B cell (primary cell): ENCODE measurements around the gene UNC5A. TPM values are rescaled to one million over a fixed set of nuclear protein-coding genes. Genes with fewer than 3 reads are reported as not detected.

ENCODE experiments used
- ATAC-seq: fragments of 200-7000 bp; cut with Tn5 transposase; one replicate; pipeline ENCODE4 v1.10.0; 2021; ENCODE audit warnings: low read depth, mild to moderate bottlenecking, moderate number of reproducible peaks, moderate library complexity
- CTCF ChIA-PET: fragments of 350-600 bp; sonication (Branson Sonifier 250); formaldehyde crosslinking; loops from one replicate; lab custom pipeline; 2021; ENCODE audit warnings: antibody characterized with exemption, inconsistent platforms; lab: Charles Lee
- POLR2A ChIA-PET: fragments of 350-600 bp; sonication (Branson Sonifier 250); formaldehyde crosslinking; loops from one replicate; lab custom pipeline; 2021; ENCODE audit warnings: antibody characterized with exemption; lab: Charles Lee
- DNase-seq: peaks from one replicate; pipeline ENCODE4 v3.0.0; 2013
- H2AFZ ChIP-seq: 2 replicates; pipeline ENCODE4 v1.6.1; 2012; ENCODE audit warnings: mild to moderate bottlenecking, low read depth, low read length; ENCODE audit not compliant: insufficient read depth, poor library complexity, severe bottlenecking
- H3K27ac ChIP-seq, 2 donors: 1 replicate in 1 of 2; 2 replicates in 1 of 2; pipeline ENCODE4 v1.5.1; 2012 to 2013; ENCODE audit warnings: low read length in 2 of 2, mild to moderate bottlenecking in 2 of 2, moderate library complexity in 1 of 2
- H3K27me3 ChIP-seq, 4 experiments: fragments of 200-600 bp in 1 of 4; sonication (generic) in 1 of 4; replicated peaks in 1 of 4; 1 replicate in 2 of 4; 2 replicates in 2 of 4; pipeline versions ENCODE4 v1.6.1 to v1.7.0; 2013 to 2016; ENCODE audit warnings: low read length in 3 of 4, mild to moderate bottlenecking in 2 of 4, mixed read lengths in 1 of 4, moderate library complexity in 1 of 4; ENCODE audit not compliant: insufficient read depth in 4 of 4, control insufficient read depth in 3 of 4; ENCODE audit errors: control extremely low read depth in 1 of 4
- H3K36me3 ChIP-seq, 2 experiments: replicated peaks in 1 of 2; 1 replicate in 1 of 2; 2 replicates in 1 of 2; pipeline versions ENCODE4 v1.6.1 to v1.7.1; 2013; ENCODE audit warnings: low read length in 1 of 2; ENCODE audit not compliant: insufficient read depth in 2 of 2, control insufficient read depth in 1 of 2; ENCODE audit errors: control extremely low read depth in 1 of 2, extremely low read depth in 1 of 2
- H3K4me1 ChIP-seq, 2 donors: fragments of 200-600 bp in 1 of 2; sonication (generic) in 1 of 2; 1 replicate in 1 of 2; 2 replicates in 1 of 2; pipeline versions ENCODE4 v1.5.1 to v1.6.1; 2013 to 2017; ENCODE audit warnings: low read length in 2 of 2; ENCODE audit not compliant: control insufficient read depth in 2 of 2, insufficient read depth in 2 of 2
- H3K4me2 ChIP-seq: replicated peaks from 2 replicates; pipeline ENCODE3; 2012; ENCODE audit warnings: mild to moderate bottlenecking, low read depth, low read length; ENCODE audit not compliant: poor library complexity, severe bottlenecking
- H3K4me3 ChIP-seq, 5 experiments: fragments of 200-600 bp in 1 of 5; sonication (generic) in 1 of 5; 1 replicate in 3 of 5; 2 replicates in 2 of 5; pipeline versions ENCODE4 v1.5.1 to v1.7.0; 2011 to 2016; ENCODE audit warnings: low read length in 4 of 5, mild to moderate bottlenecking in 4 of 5, low read depth in 2 of 5, control low read depth in 1 of 5, moderate library complexity in 1 of 5; ENCODE audit not compliant: insufficient read depth in 1 of 5; ENCODE audit errors: control extremely low read depth in 1 of 5, extremely low read depth in 1 of 5
- H3K79me2 ChIP-seq: fragments of 200-600 bp; sonication (generic); one replicate; pipeline ENCODE4 v1.6.0; 2016; ENCODE audit warnings: low read length; ENCODE audit not compliant: control insufficient read depth, insufficient read depth
- H3K9ac ChIP-seq: fragments of 200-600 bp; sonication (generic); 2 replicates; pipeline ENCODE4 v1.6.1; 2017; ENCODE audit warnings: mild to moderate bottlenecking, low read length, moderate library complexity
- H3K9me3 ChIP-seq, 3 donors: one replicate each; pipeline versions ENCODE4 v1.6.1 to v1.7.1; 2013; ENCODE audit warnings: low read length in 2 of 3; ENCODE audit not compliant: control insufficient read depth in 2 of 3, insufficient read depth in 1 of 3; ENCODE audit errors: control extremely low read depth in 1 of 3
- H4K20me1 ChIP-seq: 2 replicates; pipeline ENCODE4 v1.6.0; 2012; ENCODE audit warnings: mild to moderate bottlenecking, low read length; ENCODE audit not compliant: insufficient read depth, control insufficient read depth, poor library complexity, severe bottlenecking
- H3K27ac Mint-ChIP-seq: one replicate; pipeline ENCODE4 v1.8.0; 2021; ENCODE audit warnings: mixed read lengths
- H3K27me3 Mint-ChIP-seq: one replicate; pipeline ENCODE4 v1.8.0; 2021; ENCODE audit warnings: mixed read lengths
- H3K4me1 Mint-ChIP-seq: one replicate; pipeline ENCODE4 v1.8.0; 2021; ENCODE audit warnings: mixed read lengths
- H3K4me3 Mint-ChIP-seq: one replicate; pipeline ENCODE4 v1.8.0; 2021; ENCODE audit warnings: mixed read lengths
- H3K9me3 Mint-ChIP-seq: one replicate; pipeline ENCODE4 v1.8.0; 2022; ENCODE audit warnings: mixed read lengths; ENCODE audit not compliant: insufficient read depth
- EZH2 ChIP-seq: IDR thresholded peaks from 2 replicates; pipeline ENCODE4 v1.6.1; 2012; ENCODE audit warnings: borderline replicate concordance, low read depth, mild to moderate bottlenecking, moderate library complexity, low read length; ENCODE audit not compliant: insufficient read depth, poor library complexity, severe bottlenecking
- WGBS: methylation state at CpG from one replicate; pipeline ENCODE4 v1.1.5; 2013; ENCODE audit warnings: missing lambda C conversion rate; ENCODE audit not compliant: insufficient coverage; 5-methylcytosine and 5-hydroxymethylcytosine counted together
- intact Hi-C: fragments of 100-400 bp; cut with micrococcal nuclease; formaldehyde crosslinking; loops from one replicate; pipeline ENCODE4 v1.10.0; 2022
- polyA plus RNA-seq: library from polyadenylated mRNA; depleted of rRNA; stranded (reverse); fragments of >200 nt; gene quantifications from 2 replicates; pipeline ENCODE4 v1.2.3, GENCODE V29; 2012
- total RNA-seq, 2 donors: library from RNA; stranded (reverse); fragments of 120-200 nt in 1 of 2; gene quantifications; 1 replicate in 1 of 2; 2 replicates in 1 of 2; pipeline versions ENCODE4 v1.2.3 to v1.2.4, GENCODE V29; 2013 to 2022
- TF ChIP-seq, protein P1 (sequence below): fragments of 200-600 bp; IDR thresholded peaks from one replicate; pipeline ENCODE4 v1.8.0; 2022; ENCODE audit warnings: antibody characterized with exemption, mild to moderate bottlenecking

Gene UNC5A
- total and polyA plus RNA-seq, 2 donors (not counting 1 experiment from before 2014, with no cell fraction given), result not detected

DNA sequence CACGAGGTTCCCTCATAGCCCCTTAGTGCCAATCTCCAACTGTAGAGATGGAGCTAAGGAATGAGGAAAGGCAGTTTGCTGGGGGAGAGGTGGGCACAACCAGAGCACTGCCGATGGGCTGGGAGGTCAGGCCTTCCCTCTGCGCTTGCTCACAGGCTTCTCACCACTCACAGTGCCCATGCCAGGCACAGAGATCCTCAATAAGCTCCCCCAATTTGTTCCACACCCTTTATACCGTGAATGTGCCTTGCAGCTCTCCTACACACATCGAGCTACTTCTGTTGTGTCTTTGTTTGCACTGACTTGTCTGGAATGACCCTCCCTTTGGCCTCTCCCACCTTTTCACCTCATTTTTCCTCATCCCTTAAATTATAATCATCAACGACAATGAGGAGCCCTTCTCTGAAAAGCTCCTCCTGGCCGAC is 90.4 kb downstream of the UNC5A start:
- Histone ChIP-seq H3K4me2 (no peak overlapping the region), H3K4me1 (peaks cover 5 to 11% of the 10 kb centered on the region in 2 donors)
- ATAC-seq, result no peak

DNA sequence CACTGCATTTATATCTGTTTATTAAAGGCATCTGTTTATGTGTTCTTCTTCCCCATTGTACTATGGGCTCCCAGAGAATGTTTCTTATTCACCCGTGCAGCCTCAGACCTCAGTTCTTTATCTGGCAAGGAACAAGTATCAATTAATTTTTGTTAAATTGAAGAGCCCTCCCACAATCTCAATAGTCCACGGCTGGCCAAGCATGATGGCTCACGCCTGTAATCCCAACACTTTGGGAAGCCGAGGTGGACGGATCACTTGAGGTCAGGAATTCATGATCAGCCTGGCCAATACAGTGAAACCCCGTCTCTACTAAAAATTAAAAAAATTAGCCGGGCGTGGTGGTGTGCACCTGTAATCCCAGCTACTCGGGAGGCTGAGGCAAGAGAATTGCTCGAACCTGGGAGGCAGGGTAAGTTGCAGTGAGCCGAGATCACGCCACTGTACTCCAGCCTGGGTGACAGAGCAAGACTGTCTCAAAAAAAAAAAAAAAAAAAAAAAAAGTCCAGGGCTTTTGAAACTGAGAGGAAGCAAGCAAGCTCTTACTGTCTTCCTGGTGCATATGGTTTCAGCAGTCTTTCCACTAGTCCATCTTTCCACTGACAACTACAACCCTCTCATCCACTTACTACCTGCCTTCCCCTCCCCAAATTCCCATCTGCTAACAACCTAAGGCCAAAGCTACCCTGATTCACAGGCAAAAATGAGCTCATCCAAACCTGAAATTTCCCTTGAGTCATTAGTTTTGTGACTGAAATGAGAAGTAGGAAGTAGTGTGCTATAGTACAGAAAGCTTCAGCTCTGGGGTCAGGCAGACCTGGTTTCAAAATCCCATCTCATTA is 91.1 kb downstream of the UNC5A start:
- intact Hi-C loops, result no loop called here
- POLR2A ChIA-PET, result no interaction called here

More for the DNA sequence above, 90.4 kb downstream of the UNC5A start:
- DNase-seq, result no peak
- no peaks in the 10 kb centered on the region for H3K79me2 ChIP-seq
- no peak overlapping the region for H2AFZ ChIP-seq
- peaks cover 0 to 2% (median 0%) of the 10 kb centered on the region in 3 donors for H3K9me3 ChIP-seq
- CTCF ChIA-PET, result no interaction called here
- peaks cover 16% of the 10 kb centered on the region for H3K4me1 Mint-ChIP-seq
- H3K27me3 ChIP-seq, result no peaks in the 10 kb centered on the region
- no peak overlapping the region for H3K4me3 Mint-ChIP-seq
- H3K27ac Mint-ChIP-seq, result no peak overlapping the region
- no peak overlapping the region for H3K27ac ChIP-seq
- TF ChIP-seq, protein P1, sequence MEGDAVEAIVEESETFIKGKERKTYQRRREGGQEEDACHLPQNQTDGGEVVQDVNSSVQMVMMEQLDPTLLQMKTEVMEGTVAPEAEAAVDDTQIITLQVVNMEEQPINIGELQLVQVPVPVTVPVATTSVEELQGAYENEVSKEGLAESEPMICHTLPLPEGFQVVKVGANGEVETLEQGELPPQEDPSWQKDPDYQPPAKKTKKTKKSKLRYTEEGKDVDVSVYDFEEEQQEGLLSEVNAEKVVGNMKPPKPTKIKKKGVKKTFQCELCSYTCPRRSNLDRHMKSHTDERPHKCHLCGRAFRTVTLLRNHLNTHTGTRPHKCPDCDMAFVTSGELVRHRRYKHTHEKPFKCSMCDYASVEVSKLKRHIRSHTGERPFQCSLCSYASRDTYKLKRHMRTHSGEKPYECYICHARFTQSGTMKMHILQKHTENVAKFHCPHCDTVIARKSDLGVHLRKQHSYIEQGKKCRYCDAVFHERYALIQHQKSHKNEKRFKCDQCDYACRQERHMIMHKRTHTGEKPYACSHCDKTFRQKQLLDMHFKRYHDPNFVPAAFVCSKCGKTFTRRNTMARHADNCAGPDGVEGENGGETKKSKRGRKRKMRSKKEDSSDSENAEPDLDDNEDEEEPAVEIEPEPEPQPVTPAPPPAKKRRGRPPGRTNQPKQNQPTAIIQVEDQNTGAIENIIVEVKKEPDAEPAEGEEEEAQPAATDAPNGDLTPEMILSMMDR, result no peak
- 92% methylated on average over 3 of the region's 7 CpGs for WGBS
- intact Hi-C loops, result no loop called here
- H3K9me3 Mint-ChIP-seq, result no peaks in the 10 kb centered on the region
- peaks cover 12 to 25% of the 10 kb centered on the region in 2 experiments for H3K36me3 ChIP-seq
- H3K27me3 Mint-ChIP-seq, result peaks cover 5% of the 10 kb centered on the region
- no peak overlapping the region for H3K9ac ChIP-seq
- POLR2A ChIA-PET, result no interaction called here
- H3K4me3 ChIP-seq, result no peak overlapping the region
- no peaks in the 10 kb centered on the region for H4K20me1 ChIP-seq

More for the DNA sequence above, 91.1 kb downstream of the UNC5A start:
- H3K27me3 Mint-ChIP-seq, result peaks cover 5% of the 10 kb centered on the region
- H3K9ac ChIP-seq, result no peak overlapping the region
- peaks cover 16% of the 10 kb centered on the region for H3K4me1 Mint-ChIP-seq
- H3K9me3 ChIP-seq, result no peaks in the 10 kb centered on the region
- 89% methylated on average over 11 of the region's 12 CpGs for WGBS
- H3K4me1 ChIP-seq, result peaks cover 5 to 11% of the 10 kb centered on the region in 2 donors
- H3K4me3 ChIP-seq, result no peak overlapping the region
- no peaks in the 10 kb centered on the region for H4K20me1 ChIP-seq
- CTCF ChIA-PET, result no interaction called here
- no peaks in the 10 kb centered on the region for H3K9me3 Mint-ChIP-seq
- no peak for ATAC-seq
- H2AFZ ChIP-seq, result no peak overlapping the region
- peaks cover 16 to 32% of the 10 kb centered on the region in 2 experiments for H3K36me3 ChIP-seq
- no peak overlapping the region for H3K4me3 Mint-ChIP-seq
- no peaks in the 10 kb centered on the region for H3K27me3 ChIP-seq
- DNase-seq, result no peak
- peak overlapping the region in 1 of 2 donors; percentile 48 for H3K27ac ChIP-seq
- H3K4me2 ChIP-seq, result no peak overlapping the region
- TF ChIP-seq, protein P1, result no peak
- no peak for TF ChIP-seq EZH2
- no peaks in the 10 kb centered on the region for H3K79me2 ChIP-seq
- H3K27ac Mint-ChIP-seq, result no peak overlapping the region
